GM12878 (cell line): ENCODE data around the gene SIX3. TPM values are rescaled to one million over a fixed set of nuclear protein-coding genes. Genes with fewer than 3 reads are reported as not detected.

ENCODE experiments used
- ATAC-seq: fragments of 200-7000 bp; cut with Tn5 transposase; 3 replicates; pipeline ENCODE4 v1.9.1; 2020; ENCODE audit warnings: mild to moderate bottlenecking, moderate library complexity
- BruUV-seq: library from RNA; stranded (reverse); fragments of 400-500 nt; replicated peaks from 2 replicates; lab custom pipeline; 2021; lab: Mats Ljungman, UMichigan
- CTCF ChIA-PET: fragments of 300-600 bp; sonication (Branson Sonifier 250); formaldehyde crosslinking; extraction: SDS; loops from one replicate; lab custom pipeline; 2021; ENCODE audit warnings: inconsistent platforms; lab: Yijun Ruan, JAX
- POLR2A ChIA-PET: fragments of 350-600 bp; formaldehyde crosslinking; extraction: SDS; loops from one replicate; lab custom pipeline; 2021; ENCODE audit warnings: inconsistent platforms; lab: Charles Lee
- RAD21 ChIA-PET: fragments of 300-600 bp; sonication (Branson Sonifier 250); formaldehyde crosslinking; loops from one replicate; lab custom pipeline; 2023; ENCODE audit warnings: antibody characterized with exemption; ENCODE audit not compliant: unreplicated experiment; lab: Charles Lee
- SMC1A ChIA-PET: fragments of 300-600 bp; sonication (Branson Sonifier 250); formaldehyde crosslinking; loops from one replicate; lab custom pipeline; 2023; ENCODE audit not compliant: unreplicated experiment, uncharacterized antibody; lab: Charles Lee
- DNase-seq: peaks from one replicate; pipeline ENCODE4 v3.0.0-alpha.2; 2011; ENCODE audit warnings: low read depth, low spot score
- FAIRE-seq: peaks from 3 replicates; lab custom pipeline; 2011; peaks lifted over from hg19 to GRCh38; lab: Jason Lieb, UNC
- H2AFZ ChIP-seq: 2 replicates; pipeline ENCODE4 v1.6.0; 2011; ENCODE audit warnings: low read depth, low read length, control low read depth; ENCODE audit not compliant: control insufficient read depth
- H3K27ac ChIP-seq: 2 replicates; pipeline ENCODE4 v1.5.1; 2011; ENCODE audit warnings: control low read depth; ENCODE audit not compliant: control insufficient read depth, insufficient read depth
- H3K27me3 ChIP-seq, 2 experiments: replicated peaks in 1 of 2; 2 replicates each; pipeline versions ENCODE4 v1.6.0 to v1.6.1; 2011; ENCODE audit warnings: low read length in 1 of 2; ENCODE audit not compliant: control insufficient read depth in 2 of 2, insufficient read depth in 2 of 2
- H3K36me3 ChIP-seq, 2 experiments: 2 replicates each; pipeline ENCODE4 v1.5.1; 2011; ENCODE audit warnings: low read length in 1 of 2; ENCODE audit not compliant: control insufficient read depth in 2 of 2, insufficient read depth in 2 of 2
- H3K4me1 ChIP-seq: 2 replicates; pipeline ENCODE4 v1.6.1; 2011; ENCODE audit warnings: mild to moderate bottlenecking, low read length, moderate library complexity, mixed read lengths; ENCODE audit not compliant: control insufficient read depth, insufficient read depth
- H3K4me2 ChIP-seq: 2 replicates; pipeline ENCODE4 v1.6.0; 2011; ENCODE audit warnings: control low read depth; ENCODE audit not compliant: control insufficient read depth, insufficient read depth
- H3K4me3 ChIP-seq: fragments of 200-600 bp; sonication (generic); 2 replicates; pipeline ENCODE4 v1.5.1; 2016
- H3K79me2 ChIP-seq: 2 replicates; pipeline ENCODE4 v1.6.0; 2011; ENCODE audit warnings: low read length; ENCODE audit not compliant: control insufficient read depth, insufficient read depth
- H3K9ac ChIP-seq: 2 replicates; pipeline ENCODE4 v1.8.0; 2011; ENCODE audit warnings: low read length, control low read depth, mixed read lengths; ENCODE audit not compliant: control insufficient read depth, insufficient read depth
- H3K9me3 ChIP-seq: replicated peaks from 3 replicates; pipeline ENCODE4 v1.5.1; 2011; ENCODE audit warnings: mild to moderate bottlenecking, low read length; ENCODE audit not compliant: control insufficient read depth, insufficient read depth
- H4K20me1 ChIP-seq: 2 replicates; pipeline ENCODE4 v1.6.0; 2011; ENCODE audit not compliant: control insufficient read depth, insufficient read depth
- BCL11A ChIP-seq: IDR thresholded peaks from 2 replicates; pipeline ENCODE4 v1.6.1; 2011; ENCODE audit warnings: low read depth, low read length
- CBFB ChIP-seq: IDR thresholded peaks from 2 replicates; pipeline ENCODE4 v1.6.1; 2016; ENCODE audit warnings: antibody characterized with exemption, low read depth
- CBX3 ChIP-seq: fragments of 200-600 bp; sonication (generic); IDR thresholded peaks from 2 replicates; pipeline ENCODE4 v1.6.1; 2016; ENCODE audit warnings: low read depth, borderline replicate concordance
- CEBPB ChIP-seq, 2 experiments: fragments of 150-350 bp in 1 of 2; IDR thresholded peaks; 2 replicates each; pipeline ENCODE4 v1.6.1; 2012 to 2014; ENCODE audit warnings: low read depth in 2 of 2, low read length in 2 of 2, borderline replicate concordance in 1 of 2, inconsistent platforms in 1 of 2
- ESRRA ChIP-seq: IDR thresholded peaks from 2 replicates; pipeline ENCODE4 v1.6.1; 2012; ENCODE audit warnings: mild to moderate bottlenecking, low read length, improper control_type of control experiment
- FOXK2 ChIP-seq: fragments of 450-650 bp; IDR thresholded peaks from 2 replicates; pipeline ENCODE4 v1.6.1; 2017; ENCODE audit warnings: mild to moderate bottlenecking, moderate library complexity
- GABPA ChIP-seq: IDR thresholded peaks from 2 replicates; pipeline ENCODE4 v1.6.1; 2014; ENCODE audit warnings: antibody characterized with exemption, low read depth, mild to moderate bottlenecking, inconsistent platforms
- MYC ChIP-seq: IDR thresholded peaks from 2 replicates; pipeline ENCODE4 v1.6.1; 2011; ENCODE audit warnings: mild to moderate bottlenecking, low read length, moderate library complexity, inconsistent platforms; ENCODE audit not compliant: insufficient read depth, insufficient replicate concordance, insufficient read length, severe bottlenecking
- ZNF207 ChIP-seq: fragments of 450-650 bp; IDR thresholded peaks from 2 replicates; pipeline ENCODE4 v1.6.1; 2014; ENCODE audit warnings: antibody characterized with exemption, mild to moderate bottlenecking, borderline replicate concordance
- ZNF274 ChIP-seq: IDR thresholded peaks from one replicate; pipeline ENCODE4 v1.8.0; 2011; ENCODE audit not compliant: insufficient read length, insufficient read depth
- WGBS: methylation state at CpG from one replicate; pipeline ENCODE4 v1.1.6; 2016; ENCODE audit warnings: low lambda C conversion rate; ENCODE audit not compliant: insufficient replicate concordance, insufficient coverage; ENCODE audit errors: missing lambda C conversion rate; 5-methylcytosine and 5-hydroxymethylcytosine counted together
- in situ Hi-C: fragments of 300-500 bp; cut with MboI; formaldehyde crosslinking; loops from 9 replicates; pipeline ENCODE4 v1.14.3; 2018; ENCODE audit warnings: mixed read lengths
- intact Hi-C: fragments of 100-400 bp; cut with micrococcal nuclease; formaldehyde crosslinking; loops from one replicate; pipeline ENCODE4 v1.14.2; 2022; ENCODE audit not compliant: unreplicated experiment
- polyA plus RNA-seq, 11 experiments: library from polyadenylated mRNA; depleted of rRNA in 4 of 11; unstranded in 6 of 11; stranded (reverse) in 5 of 11; fragments of >200 nt; fragmentation: Nextera tagmentation in 4 of 11; fragmentation: Illumina TruSeq in 1 of 11; extraction: Ambion mirVana in 4 of 11; extraction: Trizol in 1 of 11; gene quantifications; 1 replicate in 1 of 11; 2 replicates in 10 of 11; pipeline versions ENCODE4 v1.2.1 to v1.2.3, GENCODE V29; 2011 to 2016; ENCODE audit warnings: inconsistent platforms in 2 of 11, missing spikeins in 2 of 11, low read depth in 1 of 11
- total RNA-seq, 4 experiments: library from RNA; depleted of rRNA in 3 of 4; stranded (reverse); fragments of >200 nt in 3 of 4; fragmentation: Illumina TruSeq in 1 of 4; extraction: Trizol in 1 of 4; gene quantifications; 2 replicates each; pipeline versions ENCODE4 v1.2.1 to v1.2.3, GENCODE V29; 2013 to 2021
- TF ChIP-seq, protein P1 (sequence below): IDR thresholded peaks from 2 replicates; pipeline ENCODE4 v1.6.1; 2011; ENCODE audit warnings: low read depth, low read length, improper control_type of control experiment, borderline replicate concordance
- TF ChIP-seq, protein P2 (sequence below): fragments of 450-650 bp; formaldehyde crosslinking; IDR thresholded peaks from 2 replicates; pipeline ENCODE4 v1.4.0; 2022; ENCODE audit warnings: mild to moderate bottlenecking, moderate library complexity
- TF ChIP-seq, protein P3 (sequence below): fragments of 450-650 bp; IDR thresholded peaks from 2 replicates; pipeline ENCODE4 v1.6.1; 2017; ENCODE audit warnings: antibody characterized with exemption, mild to moderate bottlenecking, moderate library complexity

The SIX3 gene
- total and polyA plus RNA-seq, 10 of the 15 experiments (the other 5 are each of a cell fraction or from before 2014, with no cell fraction given): 0.05 to 0.42 (median 0.13) TPM; not detected in 4

DNA sequence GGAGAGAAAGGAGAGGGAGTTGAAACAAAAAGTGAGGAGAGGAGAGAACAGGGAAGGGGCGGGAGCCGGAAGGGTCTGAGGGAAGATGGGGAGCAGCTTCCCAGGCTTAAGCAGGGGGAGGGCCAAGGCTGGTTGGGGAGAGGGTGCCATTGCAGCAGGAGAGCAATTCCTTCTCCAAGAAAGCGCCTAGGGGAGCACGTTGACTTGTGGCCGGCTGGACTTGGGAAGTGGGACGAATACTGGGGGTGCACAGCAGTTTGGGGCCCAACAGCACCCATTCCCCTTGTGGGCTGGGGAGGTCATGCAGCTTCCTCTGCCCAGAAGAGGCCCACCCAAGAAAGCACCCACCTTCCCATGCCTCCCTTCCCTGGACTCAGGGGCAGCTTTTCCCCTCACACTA is 9.6 kb downstream of the SIX3 start:
- no peak for DNase-seq
- no peak overlapping the region for H3K9ac ChIP-seq
- H3K36me3 ChIP-seq: no peaks in the 10 kb centered on the region
- H4K20me1 ChIP-seq: no peaks in the 10 kb centered on the region; the same call in 1 of the 2 replicates
- peaks cover 9% of the 10 kb centered on the region for H3K4me1 ChIP-seq
- ATAC-seq: no peak
- CTCF ChIA-PET: interaction anchor here (0.7 to 11.2 kb wide), 9 partner anchors 19 to 559 kb away, joined by 3 to 321 read pairs (median 3); no protein-coding TSS in a partner anchor
- POLR2A ChIA-PET: no interaction called here
- H3K4me3 ChIP-seq: no peak overlapping the region
- in situ Hi-C loops (loop anchor here (10.0 kb wide), 3 partner anchors 396 to 906 kb away; no protein-coding TSS in a partner anchor), intact Hi-C loops (loop anchor here (10.0 kb wide), 1 partner anchor 236 kb away; no protein-coding TSS in a partner anchor)
- no TSS peak for BruUV-seq
- RAD21 ChIA-PET: interaction anchor here (0.7 to 1.5 kb wide), 4 partner anchors 180 to 481 kb away, joined by 3 read pairs; no protein-coding TSS in a partner anchor
- TF ChIP-seq ZNF274 (no peak), MYC (no peak), ZNF207 (no peak), GABPA (no peak), BCL11A (no peak), CBX3 (no peak), FOXK2 (no peak), ESRRA (no peak), CBFB (no peak), CEBPB (IDR thresholded peaks at IDR 0.05; ENCODE audit: borderline replicate concordance in 1 of 2, low read depth in 2 of 2, low read length in 2 of 2) (no peak)
- TF ChIP-seq, protein P1, sequence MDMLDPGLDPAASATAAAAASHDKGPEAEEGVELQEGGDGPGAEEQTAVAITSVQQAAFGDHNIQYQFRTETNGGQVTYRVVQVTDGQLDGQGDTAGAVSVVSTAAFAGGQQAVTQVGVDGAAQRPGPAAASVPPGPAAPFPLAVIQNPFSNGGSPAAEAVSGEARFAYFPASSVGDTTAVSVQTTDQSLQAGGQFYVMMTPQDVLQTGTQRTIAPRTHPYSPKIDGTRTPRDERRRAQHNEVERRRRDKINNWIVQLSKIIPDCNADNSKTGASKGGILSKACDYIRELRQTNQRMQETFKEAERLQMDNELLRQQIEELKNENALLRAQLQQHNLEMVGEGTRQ: no peak
- TF ChIP-seq, protein P2, sequence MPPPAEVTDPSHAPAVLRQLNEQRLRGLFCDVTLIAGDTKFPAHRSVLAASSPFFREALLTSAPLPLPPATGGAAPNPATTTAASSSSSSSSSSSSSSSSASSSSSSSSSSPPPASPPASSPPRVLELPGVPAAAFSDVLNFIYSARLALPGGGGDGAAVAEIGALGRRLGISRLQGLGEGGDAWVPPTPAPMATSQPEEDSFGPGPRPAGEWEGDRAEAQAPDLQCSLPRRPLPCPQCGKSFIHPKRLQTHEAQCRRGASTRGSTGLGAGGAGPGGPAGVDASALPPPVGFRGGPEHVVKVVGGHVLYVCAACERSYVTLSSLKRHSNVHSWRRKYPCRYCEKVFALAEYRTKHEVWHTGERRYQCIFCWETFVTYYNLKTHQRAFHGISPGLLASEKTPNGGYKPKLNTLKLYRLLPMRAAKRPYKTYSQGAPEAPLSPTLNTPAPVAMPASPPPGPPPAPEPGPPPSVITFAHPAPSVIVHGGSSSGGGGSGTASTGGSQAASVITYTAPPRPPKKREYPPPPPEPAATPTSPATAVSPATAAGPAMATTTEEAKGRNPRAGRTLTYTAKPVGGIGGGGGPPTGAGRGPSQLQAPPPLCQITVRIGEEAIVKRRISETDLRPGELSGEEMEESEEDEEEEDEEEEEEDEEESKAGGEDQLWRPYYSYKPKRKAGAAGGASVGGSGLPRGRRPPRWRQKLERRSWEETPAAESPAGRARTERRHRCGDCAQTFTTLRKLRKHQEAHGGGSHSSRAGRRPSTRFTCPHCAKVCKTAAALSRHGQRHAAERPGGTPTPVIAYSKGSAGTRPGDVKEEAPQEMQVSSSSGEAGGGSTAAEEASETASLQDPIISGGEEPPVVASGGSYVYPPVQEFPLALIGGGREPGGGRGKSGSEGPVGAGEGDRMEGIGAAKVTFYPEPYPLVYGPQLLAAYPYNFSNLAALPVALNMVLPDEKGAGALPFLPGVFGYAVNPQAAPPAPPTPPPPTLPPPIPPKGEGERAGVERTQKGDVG (CRISPR knock-in tag): no peak
- TF ChIP-seq, protein P3, sequence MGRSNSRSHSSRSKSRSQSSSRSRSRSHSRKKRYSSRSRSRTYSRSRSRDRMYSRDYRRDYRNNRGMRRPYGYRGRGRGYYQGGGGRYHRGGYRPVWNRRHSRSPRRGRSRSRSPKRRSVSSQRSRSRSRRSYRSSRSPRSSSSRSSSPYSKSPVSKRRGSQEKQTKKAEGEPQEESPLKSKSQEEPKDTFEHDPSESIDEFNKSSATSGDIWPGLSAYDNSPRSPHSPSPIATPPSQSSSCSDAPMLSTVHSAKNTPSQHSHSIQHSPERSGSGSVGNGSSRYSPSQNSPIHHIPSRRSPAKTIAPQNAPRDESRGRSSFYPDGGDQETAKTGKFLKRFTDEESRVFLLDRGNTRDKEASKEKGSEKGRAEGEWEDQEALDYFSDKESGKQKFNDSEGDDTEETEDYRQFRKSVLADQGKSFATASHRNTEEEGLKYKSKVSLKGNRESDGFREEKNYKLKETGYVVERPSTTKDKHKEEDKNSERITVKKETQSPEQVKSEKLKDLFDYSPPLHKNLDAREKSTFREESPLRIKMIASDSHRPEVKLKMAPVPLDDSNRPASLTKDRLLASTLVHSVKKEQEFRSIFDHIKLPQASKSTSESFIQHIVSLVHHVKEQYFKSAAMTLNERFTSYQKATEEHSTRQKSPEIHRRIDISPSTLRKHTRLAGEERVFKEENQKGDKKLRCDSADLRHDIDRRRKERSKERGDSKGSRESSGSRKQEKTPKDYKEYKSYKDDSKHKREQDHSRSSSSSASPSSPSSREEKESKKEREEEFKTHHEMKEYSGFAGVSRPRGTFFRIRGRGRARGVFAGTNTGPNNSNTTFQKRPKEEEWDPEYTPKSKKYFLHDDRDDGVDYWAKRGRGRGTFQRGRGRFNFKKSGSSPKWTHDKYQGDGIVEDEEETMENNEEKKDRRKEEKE: no peak
- FAIRE-seq: no peak
- H3K27ac ChIP-seq: no peak overlapping the region
- WGBS: 68% methylated on average over 6 of the region's 6 CpGs
- peaks cover 6 to 24% of the 10 kb centered on the region in 2 experiments for H3K27me3 ChIP-seq
- SMC1A ChIA-PET: interaction anchor here (0.7 kb wide), 1 partner anchor 386 kb away, joined by 3 read pairs; no protein-coding TSS in a partner anchor
- H3K9me3 ChIP-seq: no peaks in the 10 kb centered on the region; the same call in 2 of the 3 replicates
- H3K79me2 ChIP-seq: no peaks in the 10 kb centered on the region
- no peak overlapping the region for H3K4me2 ChIP-seq
- no peak overlapping the region for H2AFZ ChIP-seq
